ENCODE results near the gene ANKRD13B. TPM values are rescaled to one million over a fixed set of nuclear protein-coding genes. Genes with fewer than 3 reads are reported as not detected.
A peak's percentile ranks its signal among the peaks of the same experiment; 100 is the strongest.

The ANKRD13B gene
- total RNA-seq, 1 donor from 2014 or later = 9.3 TPM

DNA sequence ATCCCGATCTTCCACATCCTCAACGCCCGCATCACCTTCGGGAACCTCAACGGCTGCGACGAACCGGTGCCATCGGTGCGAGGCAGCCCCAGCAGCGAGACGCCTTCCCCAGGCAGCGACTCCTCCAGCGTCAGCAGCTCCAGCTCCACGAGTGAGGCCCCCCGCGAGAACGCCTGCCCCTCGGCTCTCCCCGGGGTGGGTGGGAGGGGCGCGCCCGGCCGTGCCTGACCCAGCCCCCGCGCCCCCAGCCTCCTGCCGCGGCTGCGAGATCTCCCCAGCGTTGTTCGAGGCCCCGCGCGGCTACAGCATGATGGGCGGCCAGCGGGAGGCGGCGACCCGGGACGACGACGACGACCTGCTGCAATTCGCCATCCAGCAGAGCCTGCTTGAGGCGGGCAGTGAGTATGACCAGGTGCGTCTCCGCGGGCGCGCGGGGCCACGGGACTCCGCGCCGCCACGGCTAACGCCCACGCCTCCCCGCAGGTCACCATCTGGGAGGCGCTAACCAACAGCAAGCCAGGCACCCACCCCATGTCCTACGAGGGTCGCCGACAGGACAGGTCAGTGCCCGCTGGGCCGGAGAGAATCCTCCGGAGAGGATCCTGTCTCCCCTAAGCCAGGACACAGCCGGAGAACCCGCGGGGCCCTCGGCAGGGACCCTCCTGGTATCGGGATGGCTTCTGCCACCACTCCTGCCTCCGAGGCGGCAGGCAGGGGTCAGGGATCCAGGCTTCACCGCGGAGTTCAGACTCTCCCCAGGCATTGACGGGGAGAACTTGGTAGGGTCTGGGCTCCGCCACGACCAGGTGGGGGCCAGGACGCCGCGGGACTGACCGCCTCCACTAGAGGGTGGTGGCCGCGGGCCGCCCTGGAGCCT lies 19.7 kb downstream of the ANKRD13B start:
- intact Hi-C loops (cut with DNase I) = no loop called here
- peak; percentile 3 for ATAC-seq (ENCODE audit: poor library complexity)
- no peak for DNase-seq

DNA sequence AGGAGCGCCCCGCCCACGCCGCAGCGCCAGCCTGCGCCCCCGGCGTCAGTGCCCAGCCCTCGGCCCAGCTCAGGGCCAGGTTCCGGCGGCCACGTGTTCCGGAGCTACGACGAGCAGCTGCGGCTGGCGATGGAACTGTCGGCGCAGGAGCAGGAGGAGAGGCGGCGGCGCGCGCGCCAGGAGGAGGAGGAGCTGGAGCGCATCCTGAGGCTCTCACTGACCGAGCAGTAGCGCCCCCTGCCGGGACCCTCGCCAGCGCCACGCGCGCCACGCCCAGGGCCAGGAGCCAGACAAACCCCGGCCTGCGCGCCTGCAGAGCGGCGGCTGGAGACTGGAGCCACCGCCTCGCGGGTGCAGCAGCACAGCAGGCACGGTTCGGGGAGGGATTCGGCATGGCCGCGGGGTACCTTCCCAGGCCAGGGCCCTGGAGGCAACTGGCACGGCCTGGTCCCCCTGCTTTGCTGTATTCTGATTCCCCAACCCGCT lies 20.5 kb downstream of the ANKRD13B start:
- intact Hi-C loops (cut with DNase I) = no loop called here
- DNase-seq (peak; percentile 98), ATAC-seq (ENCODE audit: poor library complexity) (peak; percentile 82)

DNA sequence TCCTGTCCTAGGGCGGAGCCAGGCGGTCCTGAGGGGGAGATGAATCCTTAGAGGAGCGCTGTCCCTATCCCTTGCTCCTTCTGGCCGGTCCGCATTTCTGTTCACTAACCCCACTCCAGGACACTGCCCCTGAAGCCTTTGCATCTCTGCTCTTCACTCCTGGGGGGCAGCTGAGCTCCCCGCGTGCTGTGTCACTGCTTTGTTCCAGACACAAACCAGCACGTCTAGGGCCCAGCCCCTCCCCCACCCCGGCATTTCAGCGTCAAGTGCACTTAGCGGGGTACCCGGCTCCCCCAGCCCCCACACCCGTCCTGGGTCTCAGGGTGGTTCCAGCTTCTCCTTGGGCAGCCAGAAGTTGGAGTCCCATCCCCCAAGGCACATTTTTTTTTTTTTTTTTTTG lies 20.9 kb downstream of the ANKRD13B start:
- ATAC-seq (ENCODE audit: poor library complexity) (no peak), DNase-seq (no peak)
- intact Hi-C loops (cut with DNase I) = no loop called here

DNA sequence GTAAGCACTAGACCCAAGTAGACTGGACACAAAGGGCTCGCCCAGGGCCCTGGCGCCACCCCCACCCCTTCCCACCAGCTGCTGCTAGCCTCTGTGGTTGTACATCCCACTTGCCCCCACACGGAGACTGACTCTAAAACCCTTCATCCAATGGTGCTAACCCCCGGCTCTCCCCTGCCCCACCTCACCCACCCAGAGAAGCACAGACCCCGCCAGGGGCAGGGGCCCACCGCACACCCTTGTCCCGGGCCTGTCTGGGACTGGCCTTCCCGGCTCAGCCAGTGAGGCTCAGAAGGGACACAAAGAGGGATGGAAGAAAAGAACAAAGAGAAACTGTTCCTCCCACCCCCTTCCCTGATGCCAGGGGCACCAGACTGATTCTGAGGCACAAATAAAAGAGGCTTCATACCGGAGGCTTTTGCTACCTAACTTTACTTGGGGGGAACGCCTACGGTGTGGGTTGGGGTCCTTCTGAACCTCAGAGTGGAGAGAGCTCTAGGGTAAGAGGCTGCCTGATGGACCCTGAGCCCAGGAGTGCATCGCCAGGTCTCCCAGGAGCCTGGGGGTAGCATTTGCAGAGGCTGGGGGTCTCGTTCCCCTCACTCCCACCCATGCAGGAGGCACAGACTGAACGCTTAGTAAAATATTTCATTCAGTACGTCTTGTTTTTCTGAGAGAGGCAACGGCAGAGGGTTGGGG lies 21.6 kb downstream of the ANKRD13B start:
- DNase-seq (no peak), ATAC-seq (ENCODE audit: poor library complexity) (no peak)
- intact Hi-C loops (cut with DNase I) = no loop called here

DNA sequence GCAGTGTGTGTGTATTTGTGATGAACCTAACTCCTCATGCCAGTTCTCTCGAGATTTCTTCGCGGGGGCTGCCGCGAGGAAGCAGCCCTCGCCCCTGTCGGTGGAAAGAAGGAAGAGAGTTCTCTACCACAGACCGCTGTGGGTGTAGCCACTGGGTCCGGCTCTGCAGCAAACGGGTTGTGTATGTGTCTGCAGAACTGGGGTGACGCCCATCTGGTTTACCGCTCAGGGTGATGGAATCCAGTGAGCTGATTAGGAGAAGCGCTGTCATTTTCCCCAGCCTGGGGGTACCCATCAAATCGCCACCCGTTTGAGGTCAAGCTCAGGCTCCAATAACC lies 22.1 kb downstream of the ANKRD13B start:
- ATAC-seq (ENCODE audit: poor library complexity) (no peak), DNase-seq (no peak)
- intact Hi-C loops (cut with DNase I) = no loop called here

DNA sequence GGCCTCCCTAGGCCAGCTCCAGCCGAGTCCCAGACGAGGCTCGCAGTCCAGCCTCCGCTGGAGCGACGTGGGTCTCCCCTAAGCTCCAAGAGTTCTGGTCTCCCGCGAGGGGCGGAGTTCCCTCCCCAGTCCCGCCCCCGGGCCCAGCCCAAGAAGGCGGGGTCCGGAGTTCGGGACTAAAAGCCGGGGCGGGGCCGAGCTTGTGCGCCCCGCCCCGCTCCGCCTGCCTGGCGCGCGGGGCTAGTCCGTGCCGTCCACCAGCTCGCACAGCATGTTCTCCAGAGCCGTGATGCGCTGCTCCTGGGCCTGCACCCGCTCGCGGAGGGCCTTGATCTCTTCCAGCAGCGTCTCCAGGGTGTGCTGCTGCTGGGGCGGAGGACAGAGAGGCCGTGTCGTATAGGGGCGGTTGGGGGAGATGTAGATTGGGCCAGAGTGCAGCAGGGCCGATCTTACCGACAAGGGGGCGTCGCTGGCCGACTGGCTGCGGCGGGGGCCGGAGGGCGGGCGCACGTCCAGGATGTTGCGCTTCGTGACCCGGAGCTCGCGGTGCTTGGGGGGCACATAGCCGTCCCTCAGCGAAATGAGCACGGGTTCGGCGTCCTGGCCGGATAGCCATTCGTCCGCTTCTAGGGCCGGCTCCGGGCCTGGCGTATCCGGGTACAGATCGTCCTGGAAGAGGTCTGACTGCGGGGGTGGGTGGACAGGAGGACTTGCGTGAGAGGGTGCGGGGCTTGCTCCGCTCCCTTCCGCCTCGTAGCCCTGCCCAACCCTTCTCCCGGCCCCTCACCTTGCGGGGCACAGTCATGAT lies 22.8 kb downstream of the ANKRD13B start:
- peak; percentile 59 for ATAC-seq (ENCODE audit: poor library complexity)
- intact Hi-C loops (cut with DNase I) = no loop called here
- DNase-seq = peak; percentile 93

DNA sequence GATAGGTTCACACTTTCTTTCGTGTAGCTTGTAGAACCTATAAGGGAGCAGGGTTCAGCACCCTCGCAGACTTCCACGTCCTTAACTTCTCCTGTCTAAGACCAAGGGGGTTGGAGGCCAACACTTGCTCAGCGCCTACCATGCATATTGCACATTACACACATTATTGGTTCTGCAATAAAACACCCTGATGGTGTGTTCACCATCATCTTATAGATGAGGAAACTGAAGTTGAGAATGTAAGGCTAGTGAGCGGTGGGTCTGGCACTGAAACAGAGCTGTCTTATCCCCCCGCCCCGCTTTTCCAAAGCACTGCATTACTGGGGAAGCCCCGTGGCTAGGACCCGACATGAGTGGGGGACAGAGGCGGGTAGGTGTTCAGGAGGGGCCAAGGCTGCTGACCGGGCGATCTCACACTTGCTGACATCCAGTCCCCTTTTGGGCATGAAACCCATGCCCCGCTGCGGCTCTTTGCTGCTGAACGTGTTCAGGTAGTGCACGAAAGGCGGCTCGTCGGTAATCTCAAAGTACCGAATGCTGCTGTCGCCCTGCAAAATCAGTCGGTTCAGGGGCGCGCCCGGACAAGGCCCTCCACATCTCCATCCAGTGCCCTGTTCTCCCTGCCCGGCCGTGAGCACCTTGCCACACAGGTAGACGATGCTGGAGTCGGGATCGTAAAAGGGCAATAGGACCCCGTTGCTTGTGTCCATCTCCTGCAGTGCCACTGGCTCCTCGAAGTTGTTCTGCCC lies 23.5 kb downstream of the ANKRD13B start:
- ATAC-seq (ENCODE audit: poor library complexity) = no peak
- DNase-seq = no peak
- intact Hi-C loops (cut with DNase I) = no loop called here

DNA sequence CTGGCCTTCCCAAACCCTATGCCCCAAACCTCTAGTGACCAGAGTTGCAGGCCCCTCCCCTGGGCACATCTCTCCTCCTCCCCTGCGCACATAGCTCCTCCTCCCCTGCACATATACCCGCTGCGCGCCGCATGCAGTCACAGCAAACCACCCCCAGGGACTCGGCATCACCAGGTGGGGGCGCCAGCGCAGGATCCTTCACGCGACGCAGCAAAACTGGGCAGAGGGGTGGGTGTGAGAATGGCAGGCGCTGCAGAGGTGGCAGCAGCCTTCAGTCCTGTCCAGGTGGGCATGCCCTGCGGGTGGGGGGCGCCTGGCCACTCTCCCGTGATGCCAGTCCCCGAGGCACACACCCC lies 24.2 kb downstream of the ANKRD13B start:
- peak; percentile 88 for DNase-seq
- intact Hi-C loops (cut with DNase I) = no loop called here
- ATAC-seq (ENCODE audit: poor library complexity) = peak; percentile 4

DNA sequence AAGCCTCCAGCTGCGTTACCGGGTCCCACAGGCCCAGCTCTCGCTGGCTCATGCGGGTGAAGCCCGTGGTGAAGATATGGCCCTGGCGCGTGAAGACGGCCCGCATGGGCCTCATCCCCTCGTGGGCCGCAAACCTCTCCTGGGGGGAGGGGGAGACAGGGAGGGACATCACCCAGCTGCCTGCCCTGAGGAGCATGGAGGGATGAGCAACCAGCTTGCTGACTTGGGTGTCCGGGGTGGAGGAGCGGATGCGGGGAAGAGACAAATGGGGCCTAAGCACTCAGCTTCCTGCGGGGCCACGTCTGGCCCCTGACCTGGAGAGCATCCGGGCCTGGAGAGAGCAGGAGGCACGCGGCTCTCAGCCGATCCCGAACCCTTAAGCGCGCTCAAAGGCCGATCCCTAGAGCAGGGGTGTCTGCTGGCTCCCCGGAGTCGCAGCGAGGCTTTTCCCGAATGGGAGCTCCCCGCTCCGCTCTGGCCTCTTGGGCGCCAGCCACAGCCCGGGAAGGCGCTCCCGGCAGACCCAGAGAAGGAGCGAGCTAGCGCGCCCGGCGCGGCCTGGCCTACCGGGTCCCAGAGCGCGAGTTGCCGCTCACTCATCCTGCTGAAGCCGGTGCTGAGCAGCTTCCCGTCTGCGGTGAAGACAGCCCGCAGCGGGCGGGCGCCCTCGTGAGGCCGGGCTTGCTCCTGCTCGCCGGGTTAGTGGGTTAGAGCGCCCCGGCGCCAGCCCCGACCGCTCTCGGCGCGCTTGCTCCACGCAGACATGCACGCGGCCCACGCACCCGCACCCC lies 24.7 kb downstream of the ANKRD13B start:
- peak; percentile 90 for DNase-seq
- intact Hi-C loops (cut with DNase I) = no loop called here
- peak; percentile 18 for ATAC-seq (ENCODE audit: poor library complexity)

DNA sequence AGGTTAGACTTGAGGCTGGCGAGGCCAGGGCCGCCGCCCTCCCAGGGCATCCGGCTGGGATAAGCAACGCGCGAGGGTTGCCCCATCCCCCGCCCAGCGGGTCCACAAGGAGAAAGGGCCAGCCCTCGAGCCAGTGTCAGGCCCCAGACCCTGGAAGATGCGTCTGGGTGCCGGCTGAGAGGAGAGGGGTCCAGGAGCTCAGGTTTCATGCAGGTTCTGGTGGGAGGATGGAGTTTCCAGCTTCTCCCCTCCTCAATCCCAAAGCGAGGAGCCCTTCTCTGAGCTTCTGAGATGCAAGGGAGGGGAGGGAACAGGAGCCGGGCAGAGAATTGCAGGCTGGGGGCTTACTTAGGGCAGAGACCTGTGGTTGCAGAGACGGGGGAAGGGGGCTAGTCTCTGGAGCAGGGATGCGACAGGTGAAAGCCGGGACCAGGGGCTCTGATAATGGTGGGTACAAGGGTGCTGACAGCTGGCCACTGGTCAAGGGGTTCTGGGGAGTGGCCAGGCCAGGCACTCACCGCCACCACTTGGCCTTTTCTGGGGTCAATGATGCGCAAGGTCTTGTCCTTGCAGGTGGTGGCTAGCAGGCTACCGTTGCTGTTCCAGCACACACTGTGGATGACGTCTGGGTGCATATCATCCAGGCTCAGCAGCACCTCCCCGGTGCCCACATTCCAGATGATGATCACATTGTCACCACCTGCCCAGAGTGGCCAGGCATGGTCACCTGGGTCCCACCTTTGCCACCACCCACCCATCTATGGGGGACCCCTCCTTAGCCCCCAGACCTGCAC lies 25.5 kb downstream of the ANKRD13B start:
- intact Hi-C loops (cut with DNase I) = no loop called here
- DNase-seq (no peak), ATAC-seq (ENCODE audit: poor library complexity) (no peak)

DNA sequence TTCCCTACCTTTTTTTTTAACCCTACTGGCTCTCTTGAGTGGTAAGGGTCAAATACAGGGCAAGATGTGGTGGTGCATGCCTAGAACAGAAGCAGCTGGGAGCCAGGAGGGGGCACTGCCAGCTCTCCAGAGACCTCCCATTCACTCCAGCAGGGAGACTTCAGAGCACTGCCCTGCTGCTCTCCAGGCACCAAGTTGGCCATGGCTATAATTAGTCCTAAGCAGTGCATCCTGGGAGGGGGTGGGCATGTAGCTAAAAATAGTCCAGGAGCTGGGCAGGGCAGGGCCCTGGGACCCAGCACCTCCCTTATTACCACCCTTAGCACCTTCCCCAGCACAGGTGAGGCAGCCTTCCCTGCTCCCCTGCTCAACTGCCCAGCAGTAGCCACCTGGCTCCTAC lies 26.3 kb downstream of the ANKRD13B start:
- ATAC-seq (ENCODE audit: poor library complexity) = peak; percentile 43
- DNase-seq = peak; percentile 67
- intact Hi-C loops (cut with DNase I) = no loop called here

DNA sequence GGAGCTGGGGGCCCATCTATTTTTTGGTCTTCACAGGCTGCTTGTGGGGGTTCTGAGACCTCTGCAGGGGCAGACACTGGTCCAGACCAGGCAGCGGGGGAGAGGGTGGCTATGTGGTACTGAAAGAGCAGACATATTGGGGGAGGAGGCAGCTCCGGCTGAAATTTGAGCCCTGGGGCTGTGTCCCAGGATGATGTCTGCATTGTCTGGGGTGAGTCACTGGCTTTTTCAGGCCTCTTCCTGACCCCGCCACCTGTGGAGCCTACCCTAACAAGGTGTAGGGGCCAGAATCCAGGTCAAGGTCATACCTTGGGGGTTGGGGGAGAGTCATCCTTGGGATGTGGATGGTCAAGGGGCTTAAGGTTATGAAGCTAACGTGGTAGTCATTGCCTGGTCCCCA lies 27.3 kb downstream of the ANKRD13B start:
- no peak for DNase-seq
- no peak for ATAC-seq (ENCODE audit: poor library complexity)
- intact Hi-C loops (cut with DNase I) = no loop called here

DNA sequence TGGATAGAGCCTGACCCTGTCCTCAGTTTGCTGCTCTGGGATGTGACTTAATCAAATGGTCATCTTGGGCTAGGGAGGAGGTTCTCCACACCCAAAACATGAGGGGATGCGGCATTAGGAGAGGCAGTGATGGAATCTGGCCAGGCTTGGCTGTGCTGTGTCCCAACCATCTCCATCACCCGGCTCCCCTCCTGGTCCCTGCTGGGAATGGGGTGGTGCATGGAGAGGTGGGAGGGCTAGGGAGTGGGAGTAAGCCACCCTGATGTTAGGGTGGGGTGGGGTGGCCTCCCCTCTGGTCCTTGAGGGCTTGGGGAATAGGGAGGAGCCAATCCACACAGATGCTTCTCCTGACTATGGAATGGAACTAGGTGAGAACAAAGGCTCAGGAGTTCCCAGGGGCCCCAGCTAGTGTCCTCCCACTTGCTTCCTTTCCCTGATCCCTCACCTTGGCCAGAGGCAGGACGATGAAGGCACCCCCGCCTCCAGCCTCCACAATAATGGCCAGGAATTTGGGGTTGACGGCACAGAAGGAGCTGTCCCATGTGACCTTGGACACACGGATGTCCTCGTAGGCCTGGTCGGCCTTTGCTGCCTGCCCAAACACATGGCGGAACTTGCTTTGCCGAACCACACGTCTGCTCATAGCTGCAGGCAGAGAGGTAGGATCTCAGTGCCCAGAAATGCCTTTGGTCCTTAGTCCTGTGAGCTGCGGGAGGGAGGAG lies 28.0 kb downstream of the ANKRD13B start:
- DNase-seq = no peak
- intact Hi-C loops (cut with DNase I) = no loop called here
- no peak for ATAC-seq (ENCODE audit: poor library complexity)

DNA sequence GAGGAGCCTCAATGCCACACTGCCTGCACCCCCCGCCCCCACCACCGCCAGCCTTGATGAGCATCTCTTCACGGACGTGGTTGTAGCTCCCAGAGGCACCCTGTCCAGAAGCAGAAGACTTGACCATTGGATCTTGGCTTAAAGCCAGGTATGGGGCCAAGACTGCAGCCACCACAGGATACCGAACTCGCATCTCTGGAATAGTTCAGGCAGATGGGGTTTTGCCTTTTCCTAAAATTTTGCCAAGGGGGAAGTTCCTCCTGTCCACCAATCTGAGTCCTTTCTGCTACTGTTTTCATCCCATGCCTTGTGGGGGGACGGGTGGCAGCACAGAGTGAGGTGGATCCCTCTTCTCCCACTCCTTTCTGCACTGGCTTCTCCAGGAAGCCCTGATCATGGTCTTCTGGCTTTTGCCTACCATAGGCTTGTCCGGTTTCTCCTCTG lies 28.8 kb downstream of the ANKRD13B start:
- DNase-seq = no peak
- ATAC-seq (ENCODE audit: poor library complexity) = no peak
- intact Hi-C loops (cut with DNase I) = no loop called here

DNA sequence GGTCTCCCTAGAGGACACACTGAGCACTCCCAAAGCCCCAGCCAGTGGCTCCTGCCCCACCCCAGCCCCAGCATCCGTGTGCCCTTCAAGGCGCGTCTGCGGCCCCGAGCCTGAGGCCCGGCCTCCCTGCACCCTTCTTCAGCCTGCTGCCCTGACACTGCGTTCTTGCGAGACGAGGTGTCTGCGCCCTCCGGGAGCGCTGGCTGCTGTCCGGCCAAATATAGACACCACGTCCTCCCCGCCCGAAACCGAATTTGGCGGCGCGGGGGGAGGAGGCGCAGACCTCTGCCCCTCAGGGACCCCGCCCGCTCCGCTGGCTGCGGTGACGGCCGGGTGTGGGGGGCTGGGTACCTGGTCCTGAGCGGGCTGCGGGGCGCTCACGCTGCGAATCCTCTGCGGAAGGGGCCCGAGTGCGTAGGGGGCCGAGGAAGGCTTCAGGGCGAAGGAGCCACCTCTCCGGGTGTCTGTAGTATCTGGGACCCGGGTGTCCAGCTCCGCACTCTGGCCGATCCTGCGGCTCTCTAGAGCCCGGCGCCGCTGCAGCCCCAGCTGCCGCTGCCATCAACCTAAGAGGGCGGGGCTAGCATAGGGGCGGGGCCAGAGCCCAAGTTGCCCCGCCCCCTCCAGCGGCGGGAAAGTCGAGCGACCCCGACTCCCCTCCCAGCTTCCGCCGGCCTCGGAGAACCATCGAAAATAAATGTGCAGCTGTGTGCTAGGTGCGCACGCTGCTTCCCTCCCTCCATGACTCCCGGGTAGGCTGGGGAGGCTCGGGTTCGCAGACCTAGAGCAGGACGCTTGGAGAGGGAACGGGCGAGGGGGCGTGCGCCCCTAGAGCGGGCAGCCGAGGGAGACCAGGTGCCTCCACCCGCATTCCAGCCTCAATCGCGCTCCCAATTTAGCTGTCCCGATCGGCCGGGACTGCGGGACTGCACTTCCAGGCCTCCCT lies 29.7 kb downstream of the ANKRD13B start, which contains the start of gene CORO6:
Gene CORO6 (minus strand): TSS at position 576 of the 946 bp plus-strand sequence. CDS start 1,491 bp downstream, outside the sequence.
- intact Hi-C loops (cut with DNase I) = no loop called here
- peak; percentile 80 for DNase-seq
- peak; percentile 77 for ATAC-seq (ENCODE audit: poor library complexity)

All from Right ventricle myocardium superior (tissue), 1 donor.